Left hindlimb (tissue), 1 donor: ENCODE measurements around the gene GRB10.
"Not testable (repeated sequence)": the region's sequence is repeated elsewhere in the genome, so short reads cannot be mapped to it uniquely, and the experiment has no call there.

Experiments
- DNase-seq: peaks from one replicate; pipeline ENCODE4 v3.0.0-alpha.2; 2018

GRB10 gene

GRCh38 chr7:50598460-50599343 lies 184.0 kb downstream of the GRB10 start:
- DNase-seq = no peak

GRCh38 chr7:50596484-50596883 lies 186.2 kb downstream of the GRB10 start:
- DNase-seq = no peak

GRCh38 chr7:50595491-50596102 lies 187.1 kb downstream of the GRB10 start:
- no peak for DNase-seq

GRCh38 chr7:50594734-50595485 lies 187.8 kb downstream of the GRB10 start:
- DNase-seq = no peak

GRCh38 chr7:50594136-50594535 lies 188.6 kb downstream of the GRB10 start:
- no peak for DNase-seq

GRCh38 chr7:50592940-50593339 lies 189.8 kb downstream of the GRB10 start:
- no peak for DNase-seq

GRCh38 chr7:50591480-50592438 lies 190.9 kb downstream of the GRB10 start:
- DNase-seq = no peak

GRCh38 chr7:50591098-50591479 lies 191.6 kb downstream of the GRB10 start:
- no peak for DNase-seq

GRCh38 chr7:50590535-50590934 lies 192.2 kb downstream of the GRB10 start:
- DNase-seq = no peak

- DNase-seq = no peak
Observed at GRCh38 chr7:50589364-50589763, 193.3 kb downstream of the GRB10 start.

- no peak for DNase-seq
Observed at GRCh38 chr7:50588937-50589336, 193.8 kb downstream of the GRB10 start.

GRCh38 chr7:50587737-50588136 lies 195.0 kb downstream of the GRB10 start:
- DNase-seq = no peak

GRCh38 chr7:50584793-50585408 lies 197.8 kb downstream of the GRB10 start:
- DNase-seq = no peak

GRCh38 chr7:50584386-50584785 lies 198.3 kb downstream of the GRB10 start:
- no peak for DNase-seq

GRCh38 chr7:50583295-50583694 lies 199.4 kb downstream of the GRB10 start:
- not testable (repeated sequence) for DNase-seq

GRCh38 chr7:50582271-50582670 lies 200.4 kb downstream of the GRB10 start:
- not testable (repeated sequence) for DNase-seq

GRCh38 chr7:50580666-50581065 lies 202.0 kb downstream of the GRB10 start:
- not testable (repeated sequence) for DNase-seq

- DNase-seq = no peak
Observed at GRCh38 chr7:50580057-50580456, 202.6 kb downstream of the GRB10 start.

- DNase-seq = not testable (repeated sequence)
Observed at GRCh38 chr7:50578105-50578504, 204.6 kb downstream of the GRB10 start.

GRCh38 chr7:50577569-50577968 lies 205.1 kb downstream of the GRB10 start:
- no peak for DNase-seq

GRCh38 chr7:50576388-50576787 lies 206.3 kb downstream of the GRB10 start:
- not testable (repeated sequence) for DNase-seq

GRCh38 chr7:50567715-50568261 lies 214.9 kb downstream of the GRB10 start:
- no peak for DNase-seq
